ENCODE data around the gene PHETA1. TPM values are rescaled to one million over a fixed set of nuclear protein-coding genes. Genes with fewer than 3 reads are reported as not detected.
A peak's percentile ranks its signal among the peaks of the same experiment; 100 is the strongest.

PHETA1 gene
- 7.3 and 33.3 TPM in 2 replicates for total RNA-seq (2014; rRNA removed; shearing (Covaris generic); ENCODE audit: low replicate concordance)

- peak; percentile 70 for DNase-seq (ENCODE audit: low read depth)
- in situ Hi-C loops (cut with HindIII; ENCODE audit: low pct_unique_long_range_greater_than_20kb, low sequenced_read_pairs), result no loop called here
Observed at GRCh38 chr12:111368788-111369495, at the start of gene PHETA1. TSS of gene PHETA1 (minus strand) at chr12:111369095. CDS start at chr12:111363427, 5,668 bp downstream.

GRCh38 chr12:111418594-111418880, 49.6 kb upstream of the PHETA1 start:
- in situ Hi-C loops (cut with HindIII; ENCODE audit: low pct_unique_long_range_greater_than_20kb, low sequenced_read_pairs), result no loop called here
- DNase-seq (ENCODE audit: low read depth), result no peak

GRCh38 chr12:111417784-111418593, 49.1 kb upstream of the PHETA1 start:
- no peak for DNase-seq (ENCODE audit: low read depth)
- in situ Hi-C loops (cut with HindIII; ENCODE audit: low pct_unique_long_range_greater_than_20kb, low sequenced_read_pairs), result no loop called here

- no peak for DNase-seq (ENCODE audit: low read depth)
- in situ Hi-C loops (cut with HindIII; ENCODE audit: low pct_unique_long_range_greater_than_20kb, low sequenced_read_pairs), result no loop called here
Observed at GRCh38 chr12:111417290-111417689, 48.4 kb upstream of the PHETA1 start.

- DNase-seq (ENCODE audit: low read depth), result no peak
- in situ Hi-C loops (cut with HindIII; ENCODE audit: low pct_unique_long_range_greater_than_20kb, low sequenced_read_pairs), result no loop called here
Observed at GRCh38 chr12:111414711-111415252, 45.9 kb upstream of the PHETA1 start.

GRCh38 chr12:111413442-111414086, 44.7 kb upstream of the PHETA1 start:
- DNase-seq (ENCODE audit: low read depth), result peak; percentile 79
- in situ Hi-C loops (cut with HindIII; ENCODE audit: low pct_unique_long_range_greater_than_20kb, low sequenced_read_pairs), result no loop called here

GRCh38 chr12:111412830-111413441, 44.0 kb upstream of the PHETA1 start:
- DNase-seq (ENCODE audit: low read depth), result peak; percentile 12
- in situ Hi-C loops (cut with HindIII; ENCODE audit: low pct_unique_long_range_greater_than_20kb, low sequenced_read_pairs), result no loop called here

- peak; percentile 26 for DNase-seq (ENCODE audit: low read depth)
- in situ Hi-C loops (cut with HindIII; ENCODE audit: low pct_unique_long_range_greater_than_20kb, low sequenced_read_pairs), result no loop called here
Observed at GRCh38 chr12:111412007-111412829, 43.3 kb upstream of the PHETA1 start.

- in situ Hi-C loops (cut with HindIII; ENCODE audit: low pct_unique_long_range_greater_than_20kb, low sequenced_read_pairs), result no loop called here
- peak; percentile 40 for DNase-seq (ENCODE audit: low read depth)
Observed at GRCh38 chr12:111411185-111411764, 42.4 kb upstream of the PHETA1 start.

GRCh38 chr12:111410431-111411184, 41.7 kb upstream of the PHETA1 start:
- no peak for DNase-seq (ENCODE audit: low read depth)
- in situ Hi-C loops (cut with HindIII; ENCODE audit: low pct_unique_long_range_greater_than_20kb, low sequenced_read_pairs), result no loop called here

GRCh38 chr12:111409780-111410430, 41.0 kb upstream of the PHETA1 start:
- DNase-seq (ENCODE audit: low read depth), result peak; percentile 52
- in situ Hi-C loops (cut with HindIII; ENCODE audit: low pct_unique_long_range_greater_than_20kb, low sequenced_read_pairs), result no loop called here

GRCh38 chr12:111409403-111409779, 40.5 kb upstream of the PHETA1 start:
- peak; percentile 40 for DNase-seq (ENCODE audit: low read depth)
- in situ Hi-C loops (cut with HindIII; ENCODE audit: low pct_unique_long_range_greater_than_20kb, low sequenced_read_pairs), result no loop called here

GRCh38 chr12:111408686-111409402, 39.9 kb upstream of the PHETA1 start:
- no peak for DNase-seq (ENCODE audit: low read depth)
- in situ Hi-C loops (cut with HindIII; ENCODE audit: low pct_unique_long_range_greater_than_20kb, low sequenced_read_pairs), result no loop called here

GRCh38 chr12:111408116-111408440, 39.2 kb upstream of the PHETA1 start:
- no peak for DNase-seq (ENCODE audit: low read depth)
- in situ Hi-C loops (cut with HindIII; ENCODE audit: low pct_unique_long_range_greater_than_20kb, low sequenced_read_pairs), result no loop called here

GRCh38 chr12:111407377-111408115, 38.7 kb upstream of the PHETA1 start:
- DNase-seq (ENCODE audit: low read depth), result no peak
- in situ Hi-C loops (cut with HindIII; ENCODE audit: low pct_unique_long_range_greater_than_20kb, low sequenced_read_pairs), result no loop called here
